Adipose tissue (tissue), 3 donors: Measurements from ENCODE around the gene HMCES. TPM values are rescaled to one million over a fixed set of nuclear protein-coding genes. Genes with fewer than 3 reads are reported as not detected.
"Not testable (repeated sequence)": the region's sequence is repeated elsewhere in the genome, so short reads cannot be mapped to it uniquely, and the experiment has no call there.

ENCODE experiments used
- H3K27ac ChIP-seq: one replicate; pipeline ENCODE4 v1.5.1; 2013; ENCODE audit warnings: low read depth, low read length
- WGBS, 3 donors: extraction: QIAGEN DNeasy Blood & Tissue Kit; methylation state at CpG; one replicate each; pipeline ENCODE4 v1.1.7; 2013; 5-methylcytosine and 5-hydroxymethylcytosine counted together
- polyA plus RNA-seq, 3 donors: library from polyadenylated mRNA; stranded (reverse); fragments of 200-250 nt; gene quantifications; one replicate each; pipeline ENCODE4 v1.2.3, GENCODE V29; 2013
- donor health status: healthy with polysubstance abuse.
- donor health status: Bipolar disorder and iron deficiency.
- donor health status: healthy.

Gene HMCES
- polyA plus RNA-seq, 3 donors: 10.4 to 41.6 (median 28.6) TPM

- H3K27ac ChIP-seq: no peak overlapping the region
- 88 to 100% (median 95%) methylated on average over 5 of the region's 5 CpGs for WGBS, 3 donors
These were observed 55.2 kb downstream of the HMCES start for GRCh38 chr3:129333891-129334290.

- no peak overlapping the region for H3K27ac ChIP-seq
- WGBS, 3 donors: 64 to 79% (median 72%) methylated on average over 6 of the region's 6 CpGs
These were observed 57.5 kb downstream of the HMCES start for GRCh38 chr3:129336093-129336706.

GRCh38 chr3:129337719-129338118, 59.0 kb downstream of the HMCES start:
- 83 to 85% (median 85%) methylated on average over 4 of the region's 4 CpGs for WGBS, 3 donors
- not testable (repeated sequence) for H3K27ac ChIP-seq

- not testable (repeated sequence) for H3K27ac ChIP-seq
- WGBS, 3 donors: 93 to 96% (median 95%) methylated on average over 7 to 21 of the region's 36 CpGs
These were observed 60.5 kb downstream of the HMCES start for GRCh38 chr3:129339186-129339585.

GRCh38 chr3:129339833-129340232, 61.2 kb downstream of the HMCES start:
- 96% methylated on average over 15 to 25 of the region's 30 CpGs for WGBS, 3 donors
- not testable (repeated sequence) for H3K27ac ChIP-seq

GRCh38 chr3:129341331-129342141, 62.9 kb downstream of the HMCES start:
- 76 to 82% (median 77%) methylated on average over 10 of the region's 10 CpGs for WGBS, 3 donors
- H3K27ac ChIP-seq: no peak overlapping the region

- WGBS, 3 donors: 13 to 24% (median 23%) methylated on average over 28 to 39 of the region's 39 CpGs
- no peak overlapping the region for H3K27ac ChIP-seq
These were observed 65.1 kb downstream of the HMCES start for GRCh38 chr3:129343643-129344360.

- H3K27ac ChIP-seq: no peak overlapping the region
- WGBS, 3 donors: 38 to 57% (median 47%) methylated on average over 13 of the region's 13 CpGs
These were observed 66.0 kb downstream of the HMCES start for GRCh38 chr3:129344540-129345220.

GRCh38 chr3:129345281-129345680, 66.6 kb downstream of the HMCES start:
- WGBS, 3 donors: 78 to 92% (median 91%) methylated on average over 7 of the region's 7 CpGs

GRCh38 chr3:129345971-129346370, 67.3 kb downstream of the HMCES start:
- WGBS, 3 donors: 56 to 81% (median 69%) methylated on average over 3 of the region's 3 CpGs
- H3K27ac ChIP-seq: no peak overlapping the region

More at GRCh38 chr3:129345281-129345680, 66.6 kb downstream of the HMCES start:
- no peak overlapping the region for H3K27ac ChIP-seq

- 41 to 43% (median 43%) methylated on average over 12 of the region's 12 CpGs for WGBS, 3 donors
- H3K27ac ChIP-seq: no peak overlapping the region
These were observed 68.2 kb downstream of the HMCES start for GRCh38 chr3:129346695-129347457.

- WGBS, 3 donors: 75 to 94% (median 85%) methylated on average over 8 of the region's 8 CpGs
- H3K27ac ChIP-seq: no peak overlapping the region
These were observed 68.8 kb downstream of the HMCES start for GRCh38 chr3:129347458-129347845.

GRCh38 chr3:129348734-129349133, 70.1 kb downstream of the HMCES start:
- no peak overlapping the region for H3K27ac ChIP-seq
- 81 to 95% (median 88%) methylated on average over 3 of the region's 3 CpGs for WGBS, 3 donors

GRCh38 chr3:129349169-129349568, 70.5 kb downstream of the HMCES start:
- H3K27ac ChIP-seq: not testable (repeated sequence)
- WGBS, 3 donors: 51 to 58% (median 55%) methylated on average over 11 of the region's 11 CpGs

GRCh38 chr3:129349791-129350190, 71.1 kb downstream of the HMCES start:
- 86 to 93% (median 93%) methylated on average over 10 of the region's 10 CpGs for WGBS, 3 donors
- H3K27ac ChIP-seq: no peak overlapping the region

GRCh38 chr3:129352045-129352444, 73.4 kb downstream of the HMCES start:
- 78 to 86% (median 81%) methylated on average over 8 of the region's 8 CpGs for WGBS, 3 donors
- no peak overlapping the region for H3K27ac ChIP-seq

- no peak overlapping the region for H3K27ac ChIP-seq
- WGBS, 3 donors: 59 to 65% (median 62%) methylated on average over 14 of the region's 14 CpGs
These were observed 74.2 kb downstream of the HMCES start for GRCh38 chr3:129352650-129353588.
